Gastrocnemius medialis (tissue), 4 donors: ENCODE data around the gene RRP8. TPM values are rescaled to one million over a fixed set of nuclear protein-coding genes. Genes with fewer than 3 reads are reported as not detected.
A peak's percentile ranks its signal among the peaks of the same experiment; 100 is the strongest.

Experiments used
- ATAC-seq, 2 donors: fragments of 150-250 bp; one replicate each; pipeline ENCODE4 v1.9.1; 2016
- DNase-seq, 2 donors: peaks; one replicate each; pipeline ENCODE4 v3.0.0-alpha.2; 2019
- H3K27ac ChIP-seq, 4 donors: fragments of 200-600 bp; sonication (generic); 1 replicate in 1 of 4; 2 replicates in 3 of 4; pipeline ENCODE4 v1.5.1; 2016 to 2018; ENCODE audit warnings: mild to moderate bottlenecking in 2 of 4, moderate library complexity in 1 of 4
- H3K27me3 ChIP-seq, 3 donors: fragments of 200-600 bp; sonication (generic) in 2 of 3; 1 replicate in 1 of 3; 2 replicates in 2 of 3; pipeline versions ENCODE4 v1.5.1 to v1.6.0; 2016 to 2019; ENCODE audit warnings: mild to moderate bottlenecking in 1 of 3, moderate library complexity in 1 of 3
- H3K36me3 ChIP-seq, 2 donors: fragments of 200-600 bp; sonication (generic) in 1 of 2; one replicate each; pipeline ENCODE4 v1.5.1; 2017 to 2018
- H3K4me1 ChIP-seq, 2 donors: fragments of 200-600 bp; sonication (generic) in 1 of 2; one replicate each; pipeline ENCODE4 v1.5.1; 2016 to 2017; ENCODE audit warnings: mild to moderate bottlenecking in 2 of 2
- H3K4me3 ChIP-seq, 4 donors: fragments of 200-600 bp; sonication (generic) in 3 of 4; 1 replicate in 1 of 4; 2 replicates in 3 of 4; pipeline ENCODE4 v1.5.1; 2016 to 2019; ENCODE audit warnings: mild to moderate bottlenecking in 2 of 4
- H3K9me3 ChIP-seq, 3 donors: fragments of 200-600 bp; sonication (generic) in 2 of 3; 1 replicate in 1 of 3; 2 replicates in 2 of 3; pipeline ENCODE4 v1.5.1; 2016 to 2019
- CTCF ChIP-seq, 5 experiments: fragments of 450-650 bp in 3 of 5; fragments of 200-600 bp in 2 of 5; sonication (generic) in 2 of 5; IDR thresholded peaks in 4 of 5; conservative IDR thresholded peaks in 1 of 5; 1 replicate in 4 of 5; 2 replicates in 1 of 5; pipeline ENCODE4 v1.5.1; 2016 to 2019; ENCODE audit warnings: antibody characterized with exemption in 5 of 5, mild to moderate bottlenecking in 3 of 5, moderate library complexity in 3 of 5
- POLR2A ChIP-seq, 2 donors: fragments of 450-650 bp; IDR thresholded peaks; one replicate each; pipeline ENCODE4 v1.6.1; 2017; ENCODE audit warnings: antibody characterized with exemption in 2 of 2, mild to moderate bottlenecking in 2 of 2, moderate library complexity in 2 of 2
- in situ Hi-C, 4 donors: fragments of 200-750 bp; cut with MboI; loops; one replicate each; pipeline versions ENCODE4 v1.15.0 to v1.8.0; 2017; ENCODE audit warnings: low sequenced_read_pairs in 4 of 4
- intact Hi-C: fragments of 100-400 bp; cut with DNase I; formaldehyde crosslinking; loops from one replicate; pipeline ENCODE4 v1.15.1; 2023; ENCODE audit warnings: low total_unique reads
- total RNA-seq, 4 donors: library from RNA; depleted of rRNA; stranded (reverse); fragments of >200 nt; gene quantifications; one replicate each; pipeline versions ENCODE4 v1.1.0 to v1.2.3, GENCODE V29; 2016

Gene RRP8
- total RNA-seq, 4 donors from 2014 or later: 10.9 to 25.7 (median 14.9) TPM

GRCh38 chr11:6613496-6613895 lies 10.1 kb upstream of the RRP8 start:
- in situ Hi-C loops (loop anchor here in 1 of 4 donors (10.0 kb wide), 1 partner anchor 379 kb away; the partner anchor contains the start of genes CNGA4 and FHIP1B), intact Hi-C loops (loop anchor here (5.0 to 10.0 kb wide), 2 partner anchors 81 to 961 kb away; no protein-coding TSS in a partner anchor)
- Histone ChIP-seq H3K4me3 (no peak overlapping the region), H3K27ac (peak overlapping the region; percentile 92 to 100 (median 99)), H3K36me3 (peaks cover 0 to 47% of the 10 kb centered on the region in 2 donors), H3K27me3 (no peaks in the 10 kb centered on the region), H3K9me3 (no peaks in the 10 kb centered on the region), H3K4me1 (peaks cover 15 to 20% of the 10 kb centered on the region in 2 donors)
- no peak for ATAC-seq
- DNase-seq: no peak
- TF ChIP-seq CTCF (IDR thresholded peaks at IDR 0.05 in 4 of 5, conservative IDR thresholded peaks at IDR 0.05 in 1 of 5) (no peak), POLR2A (IDR thresholded peaks at IDR 0.05) (no peak)

GRCh38 chr11:6612213-6613041 lies 9.0 kb upstream of the RRP8 start, which contains the start of gene TAF10:
Gene TAF10 (minus strand): TSS chr11:6612216. CDS start chr11:6612189, 27 bp downstream.
- TF ChIP-seq POLR2A (IDR thresholded peaks at IDR 0.05) (peak; percentile 92 to 94), CTCF (IDR thresholded peaks at IDR 0.05 in 4 of 5, conservative IDR thresholded peaks at IDR 0.05 in 1 of 5) (peak in 4 of 5 experiments; percentile 15 to 62 (median 37))
- DNase-seq (peak; percentile 95 to 96), ATAC-seq (peak; percentile 91 to 94)
- Histone ChIP-seq H3K4me1 (peaks cover 18 to 20% of the 10 kb centered on the region in 2 donors), H3K4me3 (peak within 1 kb of the TSS; percentile 72 to 85 (median 78)), H3K9me3 (no peaks in the 10 kb centered on the region), H3K36me3 (peaks cover 0 to 58% of the 10 kb centered on the region in 2 donors), H3K27me3 (no peaks in the 10 kb centered on the region), H3K27ac (peak within 1 kb of the TSS; percentile 92 to 100 (median 99))
- intact Hi-C loops: loop anchor here (5.0 to 10.0 kb wide), 2 partner anchors 80 to 962 kb away; no protein-coding TSS in a partner anchor
- in situ Hi-C loops: loop anchor here in 1 of 4 donors (10.0 kb wide), 1 partner anchor 378 kb away; the partner anchor contains the start of genes CNGA4 and FHIP1B

GRCh38 chr11:6611963-6612212 lies 8.5 kb upstream of the RRP8 start:
- peaks cover 0 to 59% of the 10 kb centered on the region in 2 donors for H3K36me3 ChIP-seq
- no peak for ATAC-seq
- TF ChIP-seq CTCF (IDR thresholded peaks at IDR 0.05 in 4 of 5, conservative IDR thresholded peaks at IDR 0.05 in 1 of 5) (no peak), POLR2A (IDR thresholded peaks at IDR 0.05) (no peak)
- no peaks in the 10 kb centered on the region for H3K27me3 ChIP-seq
- in situ Hi-C loops (loop anchor here in 1 of 4 donors (10.0 kb wide), 1 partner anchor 377 kb away; the partner anchor contains the start of genes CNGA4 and FHIP1B), intact Hi-C loops (loop anchor here (5.0 to 10.0 kb wide), 2 partner anchors 80 to 963 kb away; no protein-coding TSS in a partner anchor)
- DNase-seq: peak in 1 of 2 donors; percentile 10
- peak overlapping the region; percentile 70 to 84 (median 72) for H3K4me3 ChIP-seq
- no peaks in the 10 kb centered on the region for H3K9me3 ChIP-seq
- H3K27ac ChIP-seq: peak overlapping the region; percentile 92 to 100 (median 99)
- H3K4me1 ChIP-seq: peaks cover 23 to 24% of the 10 kb centered on the region in 2 donors

GRCh38 chr11:6611092-6611962 lies 7.9 kb upstream of the RRP8 start:
- ATAC-seq: peak; percentile 3 to 9
- peaks cover 0 to 59% of the 10 kb centered on the region in 2 donors for H3K36me3 ChIP-seq
- no peak for DNase-seq
- H3K4me3 ChIP-seq: peak overlapping the region; percentile 70 to 84 (median 72)
- peaks cover 29 to 30% of the 10 kb centered on the region in 2 donors for H3K4me1 ChIP-seq
- intact Hi-C loops: loop anchor here (5.0 to 10.0 kb wide), 2 partner anchors 79 to 963 kb away; no protein-coding TSS in a partner anchor
- no peak for TF ChIP-seq POLR2A (IDR thresholded peaks at IDR 0.05)
- TF ChIP-seq CTCF (IDR thresholded peaks at IDR 0.05 in 4 of 5, conservative IDR thresholded peaks at IDR 0.05 in 1 of 5): no peak
- in situ Hi-C loops: loop anchor here in 1 of 4 donors (10.0 kb wide), 1 partner anchor 377 kb away; the partner anchor contains the start of genes CNGA4 and FHIP1B
- H3K27ac ChIP-seq: peak overlapping the region; percentile 92 to 100 (median 99)
- no peaks in the 10 kb centered on the region for H3K9me3 ChIP-seq
- H3K27me3 ChIP-seq: no peaks in the 10 kb centered on the region
